OCI-M2 (cell line): ENCODE data around the gene PCNX3.

Source experiments
- DNase-seq: peaks from one replicate; lab custom pipeline; 2025; ENCODE audit not compliant: unreplicated experiment; lab: John Stamatoyannopoulos, UW

Gene PCNX3

DNA sequence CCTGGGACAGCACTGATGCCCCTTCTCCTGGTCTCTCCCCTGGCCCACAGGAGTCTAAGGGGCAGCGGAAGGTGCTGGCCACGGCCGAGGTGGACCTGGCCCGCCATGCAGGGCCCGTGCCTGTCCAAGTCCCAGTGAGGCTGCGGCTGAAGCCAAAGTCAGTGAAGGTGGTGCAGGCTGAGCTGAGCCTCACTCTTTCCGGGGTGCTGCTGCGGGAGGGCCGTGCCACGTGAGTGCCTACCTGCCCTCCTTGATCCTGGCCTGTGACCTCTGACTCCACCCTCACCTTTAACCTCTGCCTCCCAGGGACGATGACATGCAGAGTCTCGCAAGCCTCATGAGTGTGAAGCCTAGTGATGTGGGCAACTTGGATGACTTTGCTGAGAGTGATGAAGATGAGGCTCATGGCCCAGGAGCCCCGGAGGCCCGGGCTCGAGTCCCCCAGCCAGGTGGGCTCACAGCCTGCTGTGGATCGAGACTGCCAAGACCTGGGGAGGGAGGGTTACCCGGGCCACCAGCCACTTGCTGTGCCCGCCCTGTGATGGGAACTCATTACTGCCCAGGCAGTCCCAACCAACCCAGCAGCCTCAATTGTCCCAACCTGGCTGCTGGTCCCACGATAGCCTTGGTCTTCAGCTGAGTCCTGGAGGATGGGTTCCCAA lies 35.4 kb upstream of the PCNX3 start:
- DNase-seq = no peak

DNA sequence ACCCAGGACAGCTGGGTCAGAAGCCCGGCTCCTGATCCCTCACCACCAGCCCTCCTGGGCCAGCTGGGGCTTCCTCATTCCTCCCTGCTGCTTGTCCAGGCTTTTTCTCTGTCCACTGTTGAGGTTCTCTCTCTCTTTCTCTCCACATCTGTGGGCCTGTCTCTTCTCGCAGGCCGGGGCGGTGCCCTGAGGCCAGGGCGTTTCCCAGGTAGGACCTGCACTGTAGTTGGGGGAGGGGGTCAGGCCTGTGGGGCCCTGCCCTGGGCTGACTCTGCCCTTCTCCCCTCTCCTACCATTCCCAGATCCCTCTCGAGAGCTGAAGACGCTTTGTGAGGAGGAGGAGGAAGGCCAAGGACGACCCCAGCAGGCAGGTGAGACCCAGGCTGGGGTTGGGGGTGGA lies 34.8 kb upstream of the PCNX3 start:
- no peak for DNase-seq

DNA sequence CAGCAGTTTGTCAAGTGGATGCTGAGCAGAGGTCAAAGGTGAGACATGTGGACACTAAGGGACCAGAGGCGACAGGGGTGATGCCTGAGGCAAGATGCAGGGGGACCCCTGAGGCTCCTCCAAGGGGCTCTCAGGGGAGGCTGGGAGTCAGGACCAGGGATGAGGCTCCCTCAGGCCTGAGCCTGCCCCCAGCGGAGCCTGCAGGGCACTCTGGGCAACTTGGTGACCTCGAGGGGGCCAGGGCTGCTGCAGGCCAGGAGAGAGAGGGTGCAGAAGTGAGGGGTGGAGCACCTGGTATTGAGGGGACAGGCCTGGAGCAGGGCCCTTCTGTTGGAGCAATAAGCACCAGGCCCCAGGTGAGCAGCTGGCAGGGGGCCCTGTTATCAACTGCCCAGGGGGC lies 33.6 kb upstream of the PCNX3 start:
- no peak for DNase-seq

DNA sequence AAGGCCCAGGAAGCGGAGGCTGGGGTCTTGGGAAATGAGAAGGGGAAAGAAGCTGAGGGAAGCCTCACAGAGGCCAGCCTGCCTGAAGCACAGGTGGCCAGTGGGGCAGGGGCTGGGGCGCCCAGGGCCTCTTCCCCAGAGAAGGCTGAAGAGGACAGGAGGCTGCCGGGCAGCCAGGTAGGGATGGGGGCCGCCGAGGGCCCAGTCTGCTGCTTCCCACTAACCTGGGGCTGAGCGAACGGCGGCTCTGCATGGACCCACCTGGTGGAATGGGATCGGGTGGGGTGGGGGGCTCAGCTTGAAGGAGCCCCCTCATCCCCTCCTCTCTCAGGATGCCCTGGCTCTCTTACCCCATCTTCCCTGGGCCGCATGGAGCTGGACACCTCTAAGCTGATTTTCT lies 32.0 kb upstream of the PCNX3 start:
- no peak for DNase-seq

DNA sequence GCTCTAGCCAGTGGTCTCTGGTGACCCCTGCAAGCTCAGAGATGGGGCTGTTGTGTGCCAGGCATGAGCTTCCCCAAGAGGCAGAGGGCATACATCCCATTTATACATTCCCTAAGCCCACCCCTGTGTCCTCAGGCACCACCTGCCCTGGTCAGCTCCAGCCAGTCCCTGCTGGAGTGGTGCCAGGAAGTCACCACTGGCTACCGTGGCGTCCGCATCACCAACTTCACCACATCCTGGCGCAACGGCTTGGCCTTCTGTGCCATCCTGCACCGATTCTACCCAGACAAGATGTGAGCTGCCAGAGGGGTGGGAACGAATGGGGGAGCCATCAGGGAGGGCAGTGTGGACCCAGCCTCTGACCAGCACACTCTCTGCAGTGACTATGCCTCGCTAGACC lies 31.5 kb upstream of the PCNX3 start:
- DNase-seq = no peak

DNA sequence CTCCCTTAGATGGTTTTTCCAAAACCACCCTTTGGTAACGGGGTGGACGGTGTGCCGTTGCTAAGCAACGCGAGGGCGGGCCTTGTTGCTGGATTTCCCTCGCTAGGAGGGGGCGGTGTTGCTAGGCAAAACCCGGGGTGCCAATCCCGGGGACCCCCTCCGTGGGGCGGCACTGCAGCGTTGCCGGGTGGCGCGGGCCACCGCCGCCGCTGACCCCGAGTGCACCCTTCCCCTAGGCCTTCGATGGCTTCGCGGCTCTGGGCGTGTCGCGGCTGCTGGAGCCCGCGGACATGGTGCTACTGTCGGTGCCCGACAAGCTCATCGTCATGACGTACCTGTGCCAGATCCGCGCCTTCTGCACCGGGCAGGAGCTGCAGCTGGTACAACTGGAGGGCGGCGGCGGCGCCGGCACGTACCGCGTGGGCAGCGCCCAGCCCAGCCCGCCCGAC lies 30.8 kb upstream of the PCNX3 start:
- no peak for DNase-seq

DNA sequence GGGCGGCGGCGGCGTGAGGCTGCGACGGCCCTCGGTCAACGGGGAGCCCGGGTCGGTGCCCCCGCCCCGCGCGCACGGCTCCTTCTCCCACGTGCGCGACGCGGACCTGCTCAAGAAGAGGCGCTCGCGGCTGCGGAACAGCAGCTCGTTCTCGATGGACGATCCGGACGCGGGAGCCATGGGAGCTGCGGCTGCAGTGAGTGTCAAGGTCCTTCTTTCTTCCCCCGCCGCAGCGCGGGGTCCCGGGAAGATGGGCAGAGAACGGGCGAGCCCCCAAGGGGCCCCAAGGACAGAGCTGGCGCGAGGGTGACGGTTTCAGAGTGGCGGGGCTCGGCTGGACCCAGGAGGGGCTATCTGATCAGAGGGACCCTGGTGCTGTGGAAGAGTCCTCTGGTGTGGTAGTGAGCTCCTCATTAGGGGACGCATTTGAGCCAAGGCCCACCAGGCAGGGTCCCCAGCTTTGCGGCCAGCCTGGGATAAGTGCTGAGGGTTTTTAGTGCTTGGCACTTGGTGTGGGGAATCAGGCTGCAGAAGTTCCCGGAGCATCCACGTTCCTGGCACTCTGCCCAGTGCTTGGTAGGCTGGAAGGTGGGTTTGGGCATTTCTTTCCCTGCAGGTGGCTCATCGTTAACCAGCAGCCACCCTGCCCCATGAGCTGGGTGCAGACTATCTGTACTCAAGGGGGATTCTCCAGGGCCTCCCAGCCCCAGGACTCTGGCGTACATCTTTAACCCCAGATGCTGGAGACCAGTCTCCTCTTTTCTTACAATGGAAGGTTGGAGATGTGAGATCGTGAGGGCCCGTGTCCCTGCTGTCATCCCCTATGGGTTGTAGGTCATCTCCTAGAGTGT lies 30.0 kb upstream of the PCNX3 start:
- DNase-seq = no peak

DNA sequence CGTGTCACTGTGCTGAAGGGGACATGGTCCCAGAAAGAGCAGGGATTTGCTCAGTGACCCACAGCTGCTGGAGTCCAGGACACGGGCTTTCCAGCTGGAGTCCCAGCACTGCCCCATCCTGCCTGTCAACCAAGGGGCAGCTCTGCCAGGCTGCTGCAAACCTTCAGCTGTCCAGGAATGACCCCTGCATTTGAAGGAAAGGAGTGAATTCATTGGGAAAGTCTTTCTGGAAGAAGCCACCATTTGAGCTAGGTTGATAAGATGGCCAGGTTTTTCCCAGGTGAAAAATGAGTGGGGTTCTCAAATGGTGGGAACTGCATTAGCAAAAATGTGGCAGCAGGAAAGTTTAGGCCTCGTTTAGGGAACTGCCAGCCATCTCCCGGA lies 29.3 kb upstream of the PCNX3 start:
- DNase-seq = no peak

DNA sequence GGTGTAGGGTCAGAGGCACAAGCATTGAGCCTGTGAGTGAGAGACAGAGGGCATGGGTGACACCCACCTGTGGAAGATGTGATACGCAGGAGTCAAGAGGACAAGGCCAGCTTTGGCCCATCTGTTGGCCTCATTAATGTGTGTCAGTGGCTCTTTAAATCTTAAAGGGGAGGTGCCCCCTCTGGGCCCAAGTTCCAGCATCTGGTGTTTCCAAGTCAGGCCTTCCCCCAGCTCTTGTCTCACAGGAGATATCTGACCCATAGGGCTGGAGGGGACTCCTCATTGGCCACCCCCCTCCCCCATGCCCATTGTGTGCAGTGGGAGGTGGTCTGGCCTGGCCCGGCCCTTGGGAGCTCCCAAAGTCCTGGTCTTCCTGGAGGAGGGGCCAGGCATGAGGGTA lies 28.9 kb upstream of the PCNX3 start:
- no peak for DNase-seq

DNA sequence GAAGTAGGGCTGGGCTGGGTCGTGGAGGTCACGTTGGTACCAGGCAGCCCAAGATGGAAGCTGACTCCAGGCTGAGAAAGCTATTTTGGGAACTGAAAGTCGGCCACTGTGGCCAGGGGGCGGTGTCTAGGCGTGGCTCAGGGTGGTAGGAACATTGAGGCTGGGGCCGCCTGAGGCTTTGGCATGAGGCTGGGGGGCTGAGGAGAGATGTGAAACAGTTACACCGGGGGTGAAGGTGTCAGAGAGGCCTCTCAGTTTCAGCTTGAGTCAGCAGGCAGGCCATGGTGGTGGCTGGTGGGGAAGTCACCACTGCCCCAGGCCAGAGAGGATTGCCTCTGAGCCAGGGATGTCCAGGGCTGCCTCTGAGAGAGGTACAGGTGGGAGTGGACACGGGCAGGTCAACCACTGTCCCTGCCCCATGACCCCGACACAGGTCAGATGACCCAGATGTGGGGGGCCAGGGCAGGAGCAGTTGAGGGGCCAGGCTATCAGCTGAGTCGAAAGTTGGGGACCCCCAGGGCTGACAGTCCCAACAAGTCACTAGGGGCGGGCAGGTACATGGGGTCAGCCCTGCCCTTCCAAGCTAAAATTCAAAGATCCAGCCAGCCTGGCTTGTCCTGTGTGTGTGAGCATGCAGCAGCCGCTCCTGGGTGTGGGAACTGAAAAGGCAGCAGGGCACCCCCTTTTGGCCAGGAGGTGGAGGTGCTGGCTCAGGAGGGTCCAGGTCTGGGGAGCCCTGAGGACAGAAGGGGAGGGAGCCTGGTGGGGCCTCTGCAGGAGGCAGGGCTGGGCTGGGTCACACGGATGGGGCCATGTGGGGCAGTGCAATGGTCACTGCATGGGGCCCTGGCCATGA lies 27.1 kb upstream of the PCNX3 start:
- DNase-seq = no peak

DNA sequence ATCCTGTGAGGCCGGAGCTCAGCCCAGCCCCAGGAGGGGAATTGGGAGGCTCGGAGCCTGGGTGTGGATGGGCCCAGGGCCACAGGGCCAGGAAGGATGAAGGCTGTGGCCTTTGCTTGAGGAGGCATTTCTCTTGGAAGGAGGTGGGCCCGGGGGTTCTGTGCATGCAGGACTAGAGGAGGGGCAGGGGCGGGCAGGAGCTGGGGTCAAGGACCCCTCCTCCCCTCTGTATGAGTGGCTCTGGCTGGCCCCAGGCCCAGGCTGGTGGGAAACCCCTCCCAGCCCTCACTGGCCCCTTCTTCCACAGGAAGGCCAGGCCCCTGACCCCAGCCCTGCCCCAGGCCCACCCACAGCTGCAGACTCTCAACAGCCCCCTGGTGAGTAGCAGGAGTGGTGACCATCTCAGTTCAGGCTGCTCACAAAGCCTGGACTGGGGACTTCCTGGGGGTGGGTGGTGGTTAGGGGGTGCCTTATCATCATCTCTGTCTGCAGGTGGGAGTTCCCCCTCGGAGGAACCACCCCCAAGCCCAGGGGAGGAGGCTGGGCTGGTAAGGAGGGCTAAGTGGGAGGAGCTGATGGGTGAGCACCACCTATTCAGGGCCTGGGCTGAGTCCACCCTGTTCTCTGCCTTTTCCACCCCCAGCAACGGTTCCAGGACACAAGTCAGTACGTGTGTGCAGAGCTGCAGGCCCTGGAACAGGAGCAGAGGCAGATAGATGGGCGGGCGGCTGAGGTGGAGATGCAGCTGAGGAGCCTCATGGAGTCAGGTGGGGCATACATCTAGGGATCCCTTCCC lies 25.9 kb upstream of the PCNX3 start:
- no peak for DNase-seq

DNA sequence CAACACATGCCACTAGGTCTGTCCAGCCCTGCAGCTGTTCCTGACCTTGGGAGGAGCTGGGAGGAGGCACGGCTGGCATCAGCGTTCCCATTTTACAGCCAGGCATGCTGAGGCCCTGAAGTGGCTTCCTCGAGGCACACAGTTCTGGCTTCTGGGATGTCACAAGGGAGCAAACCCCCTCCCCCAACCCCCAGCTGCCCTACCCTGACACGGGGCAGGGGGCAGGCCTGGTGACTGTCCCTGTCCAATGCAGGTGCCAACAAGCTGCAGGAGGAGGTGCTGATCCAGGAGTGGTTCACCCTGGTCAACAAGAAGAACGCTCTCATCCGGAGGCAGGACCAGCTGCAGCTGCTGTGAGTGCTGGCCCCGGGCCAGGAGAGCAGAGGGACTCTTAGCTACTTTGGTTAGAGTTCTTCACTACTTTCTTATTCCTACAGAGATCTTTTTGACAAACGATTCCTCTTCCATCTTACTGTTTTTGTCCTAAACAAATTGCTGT lies 25.3 kb upstream of the PCNX3 start:
- DNase-seq = no peak

DNA sequence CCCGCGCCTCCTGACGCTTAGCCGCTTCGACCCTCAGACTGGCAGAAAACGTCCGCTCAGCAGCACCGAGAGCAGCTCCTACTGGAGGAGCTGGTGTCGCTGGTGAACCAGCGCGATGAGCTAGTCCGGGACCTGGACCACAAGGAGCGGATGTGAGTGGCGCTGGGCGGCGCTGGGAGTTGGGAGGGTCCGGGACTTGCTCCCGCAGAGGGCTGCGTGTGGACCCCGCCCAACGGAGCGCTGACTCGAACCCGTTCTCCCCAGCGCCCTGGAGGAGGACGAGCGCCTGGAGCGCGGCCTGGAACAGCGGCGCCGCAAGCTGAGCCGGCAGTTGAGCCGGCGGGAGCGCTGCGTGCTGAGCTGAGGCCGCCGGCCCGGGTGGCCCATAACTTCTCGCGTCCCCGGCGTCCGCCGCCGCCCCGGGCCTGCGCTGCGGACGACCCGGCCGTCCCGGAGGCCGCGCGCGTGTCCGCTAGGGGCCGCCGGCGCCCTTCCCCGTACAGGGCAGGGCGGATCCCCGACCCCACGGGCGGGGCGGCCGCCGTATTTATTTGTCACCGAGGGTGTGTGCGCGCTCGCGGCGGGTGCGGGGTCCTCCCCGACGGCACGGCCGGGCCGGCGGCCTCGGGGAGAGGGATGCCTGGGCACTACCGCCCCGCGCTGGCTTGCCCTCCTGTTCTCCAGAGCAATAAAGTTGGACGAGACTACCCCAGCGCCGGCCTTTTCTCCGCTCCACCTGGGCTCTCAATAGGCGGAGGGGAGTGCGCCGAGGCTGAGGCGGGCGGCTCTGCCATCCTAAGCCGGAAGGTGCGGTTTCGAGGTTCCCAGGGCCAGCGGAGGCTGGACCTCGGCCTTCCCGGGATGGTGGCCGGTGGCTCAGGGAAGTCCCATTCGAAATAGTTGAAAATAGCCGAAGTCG lies 23.4 kb upstream of the PCNX3 start:
- no peak for DNase-seq

DNA sequence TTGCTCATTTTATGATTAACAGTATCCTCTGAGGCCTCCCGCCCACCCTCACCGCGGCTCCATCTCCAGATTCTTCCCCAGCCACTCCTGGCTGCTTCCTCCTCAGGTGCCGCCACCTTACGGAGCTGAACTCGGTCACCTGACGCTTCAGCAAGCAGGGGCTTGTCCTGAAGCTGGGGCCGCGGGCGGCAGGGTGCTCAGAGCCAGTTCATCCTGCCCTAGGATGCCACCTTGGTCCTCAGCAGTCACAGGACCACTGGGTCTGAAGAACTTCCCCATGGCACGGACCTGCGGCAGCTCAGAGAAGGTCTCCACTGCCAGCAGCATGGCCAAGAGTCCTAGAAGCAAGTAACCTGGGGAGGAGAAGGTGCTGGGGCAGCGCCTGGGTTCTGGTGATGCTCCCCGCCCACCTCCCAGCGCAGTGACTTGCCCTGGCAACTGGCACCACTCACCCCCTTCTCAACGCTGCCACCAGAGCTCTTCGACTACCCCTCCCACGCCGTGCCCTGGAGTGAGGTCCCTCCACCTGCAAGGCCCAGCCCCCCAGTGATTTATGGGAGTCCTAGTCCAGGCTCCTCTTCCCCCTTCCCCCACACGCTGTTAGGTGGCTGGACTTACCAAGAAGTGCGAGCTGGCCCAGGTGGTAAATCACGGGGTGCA lies 22.6 kb upstream of the PCNX3 start:
- no peak for DNase-seq

DNA sequence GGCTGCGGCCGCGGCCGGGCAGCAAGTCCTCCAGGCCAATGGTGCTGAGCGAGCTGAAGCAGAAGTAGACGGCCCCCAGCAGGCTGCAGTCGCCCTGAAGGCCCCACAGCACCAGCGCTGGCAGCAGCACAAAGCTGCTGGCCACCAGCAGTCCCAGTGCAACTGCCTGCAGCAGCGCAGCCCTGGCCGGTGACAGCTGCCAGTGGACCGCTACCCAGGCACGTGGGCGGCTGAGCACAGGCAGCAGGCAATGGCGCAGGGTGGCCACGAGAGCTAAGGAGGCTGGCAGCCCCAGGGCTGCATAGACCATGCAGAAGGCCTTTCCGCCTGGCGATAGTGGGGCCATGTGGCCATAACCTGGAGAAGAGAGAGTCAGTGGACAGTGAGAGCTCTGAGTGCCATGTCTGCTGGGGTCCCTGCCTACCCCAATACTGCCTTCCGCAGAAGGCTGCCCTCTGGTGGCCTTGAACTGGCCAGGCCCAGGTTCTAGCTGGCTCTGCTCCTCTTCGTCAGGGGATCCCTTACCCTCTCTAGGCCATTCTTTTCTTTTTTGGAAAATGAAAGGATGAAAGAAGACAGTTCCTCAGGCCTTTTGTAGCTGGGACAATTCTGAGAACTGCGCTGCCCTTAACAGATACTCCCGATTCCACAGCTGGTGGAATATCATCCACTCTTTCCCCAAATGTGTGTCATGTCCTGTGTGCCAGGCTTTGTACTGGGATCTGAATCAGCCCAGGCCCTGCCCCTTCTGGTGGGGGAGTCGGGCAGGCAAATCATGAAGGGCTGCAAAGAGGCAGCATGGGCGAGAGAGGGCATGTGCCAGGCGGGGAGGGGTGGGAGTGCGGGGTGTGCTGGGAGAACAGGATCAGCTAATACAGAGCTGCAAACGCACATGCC lies 21.8 kb upstream of the PCNX3 start:
- no peak for DNase-seq

DNA sequence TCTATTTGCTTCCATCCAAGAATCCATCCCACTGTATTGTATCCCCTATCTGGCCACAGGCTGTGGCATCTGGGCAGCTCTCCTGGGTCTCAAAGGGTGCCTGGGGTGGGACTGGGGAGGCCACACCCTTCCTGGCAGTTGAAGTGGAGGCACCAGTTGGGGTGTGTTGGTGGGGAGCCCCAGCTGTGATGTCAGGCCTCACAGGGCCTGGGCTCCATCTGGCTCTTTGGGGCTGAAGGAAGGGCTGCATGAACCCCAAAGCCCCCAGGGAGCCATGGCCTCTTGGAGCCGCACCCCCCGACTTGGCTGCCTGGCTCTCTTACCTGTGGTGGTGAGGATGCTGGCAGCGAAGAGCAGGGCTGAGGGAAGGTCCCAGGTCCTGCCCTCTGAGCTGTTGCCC lies 20.4 kb upstream of the PCNX3 start:
- DNase-seq = no peak

DNA sequence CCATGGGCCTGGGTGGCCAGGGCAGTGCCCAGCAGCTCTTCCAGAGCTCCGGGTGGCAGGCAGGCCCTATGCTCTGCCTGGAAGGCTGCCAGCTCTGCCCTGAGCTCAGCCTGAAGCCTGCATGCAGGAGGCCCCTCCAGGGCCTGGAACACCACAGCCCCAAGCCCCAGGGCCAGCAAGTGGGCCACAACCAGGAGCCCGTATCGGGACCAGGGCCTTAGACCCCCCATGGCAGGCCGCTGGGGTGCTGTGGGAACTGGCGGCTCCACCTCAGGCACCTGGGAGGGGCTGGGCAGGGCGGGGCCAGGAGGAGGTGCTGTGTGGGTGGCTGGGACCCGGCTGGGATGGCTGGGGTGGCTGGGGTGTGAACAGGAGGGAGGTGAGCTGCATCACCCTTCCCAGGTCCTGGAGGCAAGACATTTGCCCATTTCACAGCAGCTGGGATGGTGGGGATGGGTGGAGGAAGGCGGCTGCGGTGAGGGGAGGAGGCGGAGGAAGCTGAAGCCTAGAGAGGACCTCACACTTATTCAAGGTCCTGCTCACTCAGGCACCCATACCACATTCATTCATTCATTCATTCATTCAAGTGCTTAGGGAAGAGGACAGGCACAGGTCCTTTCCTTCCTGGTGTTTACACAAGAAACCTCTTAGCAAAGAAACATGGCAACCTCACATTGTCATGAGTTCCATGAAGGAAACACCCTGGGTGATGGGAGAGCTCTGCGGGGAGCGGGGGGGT lies 19.9 kb upstream of the PCNX3 start, which contains the start of gene KCNK7:
TSS of gene KCNK7 (minus strand) at position 258 of the 739 bp plus-strand sequence. CDS start at position 230, 28 bp downstream.
- DNase-seq = no peak
